ENCODE results near the gene CLCF1. TPM values are rescaled to one million over a fixed set of nuclear protein-coding genes. Genes with fewer than 3 reads are reported as not detected.

The CLCF1 gene
- total RNA-seq, 6 experiments from 2014 or later, result 8.9 to 12.8 (median 10.5) TPM

DNA sequence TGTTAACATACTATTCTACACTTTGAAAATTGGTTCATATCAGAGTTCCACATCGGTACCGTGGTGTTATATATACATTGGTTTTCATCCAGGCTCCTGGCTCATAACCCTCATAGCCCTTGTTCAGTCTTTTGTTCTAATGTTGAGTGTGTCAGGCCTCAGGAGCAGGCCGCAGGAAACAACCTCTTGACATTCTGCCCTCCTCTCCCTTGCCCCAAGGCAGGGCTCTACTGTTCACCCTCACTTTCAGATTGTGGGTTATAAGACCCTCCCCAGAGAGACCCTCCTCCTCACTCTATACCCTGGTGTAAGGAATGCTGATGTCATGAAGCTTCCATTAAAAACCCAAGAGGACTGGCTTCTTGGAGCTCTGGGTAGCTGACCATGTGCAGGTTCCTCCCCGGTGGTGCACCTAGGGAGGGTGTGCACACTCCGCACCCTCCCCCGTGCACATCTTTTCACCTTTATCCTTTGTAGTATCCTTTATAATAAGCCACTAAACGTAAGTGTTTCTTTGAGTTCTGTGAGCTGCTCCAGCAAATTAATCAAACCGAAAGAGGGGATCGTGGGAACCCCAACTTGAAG, 58.0 kb downstream of the CLCF1 start:
- H3K9me3 Mint-ChIP-seq, result no peaks in the 10 kb centered on the region
- H3K27ac Mint-ChIP-seq, result no peak overlapping the region
- no peaks in the 10 kb centered on the region; the same call in 1 of the 2 replicates for H3K27me3 Mint-ChIP-seq (ENCODE audit: insufficient read depth)
- DNase-seq, result no peak
- H3K4me1 Mint-ChIP-seq (ENCODE audit: low read depth), result peaks cover 15% of the 10 kb centered on the region
- H3K36me3 Mint-ChIP-seq (ENCODE audit: low read depth), result no peaks in the 10 kb centered on the region
- TF ChIP-seq, protein P1, sequence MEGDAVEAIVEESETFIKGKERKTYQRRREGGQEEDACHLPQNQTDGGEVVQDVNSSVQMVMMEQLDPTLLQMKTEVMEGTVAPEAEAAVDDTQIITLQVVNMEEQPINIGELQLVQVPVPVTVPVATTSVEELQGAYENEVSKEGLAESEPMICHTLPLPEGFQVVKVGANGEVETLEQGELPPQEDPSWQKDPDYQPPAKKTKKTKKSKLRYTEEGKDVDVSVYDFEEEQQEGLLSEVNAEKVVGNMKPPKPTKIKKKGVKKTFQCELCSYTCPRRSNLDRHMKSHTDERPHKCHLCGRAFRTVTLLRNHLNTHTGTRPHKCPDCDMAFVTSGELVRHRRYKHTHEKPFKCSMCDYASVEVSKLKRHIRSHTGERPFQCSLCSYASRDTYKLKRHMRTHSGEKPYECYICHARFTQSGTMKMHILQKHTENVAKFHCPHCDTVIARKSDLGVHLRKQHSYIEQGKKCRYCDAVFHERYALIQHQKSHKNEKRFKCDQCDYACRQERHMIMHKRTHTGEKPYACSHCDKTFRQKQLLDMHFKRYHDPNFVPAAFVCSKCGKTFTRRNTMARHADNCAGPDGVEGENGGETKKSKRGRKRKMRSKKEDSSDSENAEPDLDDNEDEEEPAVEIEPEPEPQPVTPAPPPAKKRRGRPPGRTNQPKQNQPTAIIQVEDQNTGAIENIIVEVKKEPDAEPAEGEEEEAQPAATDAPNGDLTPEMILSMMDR (IDR thresholded peaks at IDR 0.05), result no peak
- no peak overlapping the region; the same call in 1 of the 2 replicates for H3K4me3 Mint-ChIP-seq

DNA sequence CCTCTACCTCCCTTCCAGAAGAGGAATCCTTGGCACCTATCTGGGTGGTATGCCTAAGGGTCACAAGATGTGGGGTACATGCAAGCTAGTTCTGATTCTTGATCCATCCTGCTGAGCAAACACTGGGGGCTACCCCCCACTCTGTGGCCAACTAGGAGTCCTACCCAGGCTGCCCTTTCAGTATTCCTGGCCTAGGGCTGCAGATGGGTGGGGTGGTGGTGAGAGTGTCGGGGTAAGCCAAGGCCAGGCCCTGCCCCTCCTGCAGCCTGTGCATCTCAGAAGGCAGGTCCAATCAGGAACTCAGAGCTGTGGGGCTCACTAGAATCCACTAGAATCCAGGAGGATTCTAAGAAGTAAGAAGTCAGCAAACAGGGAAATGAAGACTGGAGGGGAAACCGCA, 59.2 kb downstream of the CLCF1 start:
- Mint-ChIP-seq H3K27me3 (ENCODE audit: insufficient read depth) (no peaks in the 10 kb centered on the region), H3K4me3 (no peak overlapping the region), H3K27ac (no peak overlapping the region), H3K36me3 (ENCODE audit: low read depth) (no peaks in the 10 kb centered on the region), H3K9me3 (no peaks in the 10 kb centered on the region), H3K4me1 (ENCODE audit: low read depth) (peaks cover 7% of the 10 kb centered on the region)
- no peak for DNase-seq
- TF ChIP-seq, protein P1 (IDR thresholded peaks at IDR 0.05), result no peak

Other genes with a start within 250 kb of the CLCF1 start
- gene GRK2, start 107.1 kb downstream of the CLCF1 start, total RNA-seq (2021; fragmentation: NEBNext Ultra II Directional; extraction: Animal tissue kit (Norgen Biotek cat#: 25700)), result 10 to 100 TPM; 26.2 to 35.5 (median 32.1) TPM
- 10 to 100 TPM; 24.7 to 34.6 (median 26.4) TPM for gene ANKRD13D, start 84.3 kb downstream of the CLCF1 start, total RNA-seq (2021; fragmentation: NEBNext Ultra II Directional; extraction: Animal tissue kit (Norgen Biotek cat#: 25700))
- 10 to 100 TPM; 17.0 to 28.7 (median 22.6) TPM for gene SSH3, start 70.1 kb downstream of the CLCF1 start, total RNA-seq (2021; fragmentation: NEBNext Ultra II Directional; extraction: Animal tissue kit (Norgen Biotek cat#: 25700))
- 10 to 100 TPM; 69.1 to 80.7 (median 70.9) TPM for gene POLD4, start 20.1 kb downstream of the CLCF1 start, total RNA-seq (2021; fragmentation: NEBNext Ultra II Directional; extraction: Animal tissue kit (Norgen Biotek cat#: 25700))
- gene RAD9A, start 18.4 kb upstream of the CLCF1 start, total RNA-seq (2021; fragmentation: NEBNext Ultra II Directional; extraction: Animal tissue kit (Norgen Biotek cat#: 25700)), result 10 to 100 TPM in 1 of 6 experiments, 1 to 10 TPM in 5; 7.6 to 10.3 (median 8.8) TPM
- gene PPP1CA, start 28.3 kb upstream of the CLCF1 start, total RNA-seq (2021; fragmentation: NEBNext Ultra II Directional; extraction: Animal tissue kit (Norgen Biotek cat#: 25700)), result 100 to 1,000 TPM; 162 to 191 (median 180) TPM
- not detected for gene TBC1D10C, start 30.5 kb upstream of the CLCF1 start, total RNA-seq (2021; fragmentation: NEBNext Ultra II Directional; extraction: Animal tissue kit (Norgen Biotek cat#: 25700))
- under 1 TPM in 5 of 6 experiments, not detected in 1; 0.05 to 0.14 (median 0.06) TPM for gene CARNS1, start 42.1 kb upstream of the CLCF1 start, total RNA-seq (2021; fragmentation: NEBNext Ultra II Directional; extraction: Animal tissue kit (Norgen Biotek cat#: 25700))
- gene RPS6KB2, start 54.9 kb upstream of the CLCF1 start, total RNA-seq (2021; fragmentation: NEBNext Ultra II Directional; extraction: Animal tissue kit (Norgen Biotek cat#: 25700)), result 10 to 100 TPM; 51.5 to 58.4 (median 55.8) TPM
- gene PTPRCAP, start 64.1 kb upstream of the CLCF1 start, total RNA-seq (2021; fragmentation: NEBNext Ultra II Directional; extraction: Animal tissue kit (Norgen Biotek cat#: 25700)), result under 1 TPM in 3 of 6 experiments, not detected in 3; 0.35 to 0.50 (median 0.40) TPM
- gene CORO1B, start 69.9 kb upstream of the CLCF1 start, total RNA-seq (2021; fragmentation: NEBNext Ultra II Directional; extraction: Animal tissue kit (Norgen Biotek cat#: 25700)), result 100 to 1,000 TPM in 5 of 6 experiments, 10 to 100 TPM in 1; 98.8 to 127 (median 108) TPM
- gene GPR152, start 79.1 kb upstream of the CLCF1 start, total RNA-seq (2021; fragmentation: NEBNext Ultra II Directional; extraction: Animal tissue kit (Norgen Biotek cat#: 25700)), result not detected
- gene CABP4, start 81.8 kb upstream of the CLCF1 start, total RNA-seq (2021; fragmentation: NEBNext Ultra II Directional; extraction: Animal tissue kit (Norgen Biotek cat#: 25700)), result not detected
- 10 to 100 TPM; 28.5 to 43.7 (median 32.2) TPM for gene TMEM134, start 95.7 kb upstream of the CLCF1 start, total RNA-seq (2021; fragmentation: NEBNext Ultra II Directional; extraction: Animal tissue kit (Norgen Biotek cat#: 25700))
- 10 to 100 TPM; 53.0 to 59.4 (median 55.1) TPM for gene AIP, start 109.4 kb upstream of the CLCF1 start, total RNA-seq (2021; fragmentation: NEBNext Ultra II Directional; extraction: Animal tissue kit (Norgen Biotek cat#: 25700))
- 10 to 100 TPM; 19.6 to 30.3 (median 23.5) TPM for gene PITPNM1, start 131.8 kb upstream of the CLCF1 start, total RNA-seq (2021; fragmentation: NEBNext Ultra II Directional; extraction: Animal tissue kit (Norgen Biotek cat#: 25700))
- gene CDK2AP2, start 134.6 kb upstream of the CLCF1 start, total RNA-seq (2021; fragmentation: NEBNext Ultra II Directional; extraction: Animal tissue kit (Norgen Biotek cat#: 25700)), result 10 to 100 TPM; 29.3 to 36.0 (median 31.5) TPM
- not detected for gene CABP2, start 149.8 kb upstream of the CLCF1 start, total RNA-seq (2021; fragmentation: NEBNext Ultra II Directional; extraction: Animal tissue kit (Norgen Biotek cat#: 25700))
- gene GSTP1, start 210.2 kb upstream of the CLCF1 start, total RNA-seq (2021; fragmentation: NEBNext Ultra II Directional; extraction: Animal tissue kit (Norgen Biotek cat#: 25700)), result 100 to 1,000 TPM; 497 to 569 (median 512) TPM
- gene NDUFV1, start 233.3 kb upstream of the CLCF1 start, total RNA-seq (2021; fragmentation: NEBNext Ultra II Directional; extraction: Animal tissue kit (Norgen Biotek cat#: 25700)), result 100 to 1,000 TPM; 130 to 150 (median 135) TPM

All from HFFc6 (cell line).